GDM1 (cell line): ENCODE results near the gene ANKRD13D.

Experiments used
- DNase-seq: peaks from one replicate; lab custom pipeline; 2025; lab: John Stamatoyannopoulos, UW

The ANKRD13D gene

GRCh38 chr11:67285541-67286498, 3.3 kb upstream of the ANKRD13D start:
- peak; percentile 26 for DNase-seq

GRCh38 chr11:67286621-67287333, 2.3 kb upstream of the ANKRD13D start:
- DNase-seq: no peak

GRCh38 chr11:67287355-67288197, 1.5 kb upstream of the ANKRD13D start:
- DNase-seq: peak; percentile 28

GRCh38 chr11:67288198-67288451, 978 bp upstream of the ANKRD13D start:
- no peak for DNase-seq

- peak; percentile 94 for DNase-seq
Observed at GRCh38 chr11:67288452-67289225, 464 bp upstream of the ANKRD13D start.

GRCh38 chr11:67289651-67290479, 762 bp downstream of the ANKRD13D start:
- no peak for DNase-seq

GRCh38 chr11:67290801-67291200, 1.7 kb downstream of the ANKRD13D start:
- no peak for DNase-seq

GRCh38 chr11:67291481-67292381, 2.6 kb downstream of the ANKRD13D start:
- DNase-seq: no peak

- no peak for DNase-seq
Observed at GRCh38 chr11:67292671-67293070, 3.6 kb downstream of the ANKRD13D start.

- no peak for DNase-seq
Observed at GRCh38 chr11:67293090-67293489, 4.0 kb downstream of the ANKRD13D start.

GRCh38 chr11:67295846-67296245, 6.7 kb downstream of the ANKRD13D start:
- DNase-seq: no peak

GRCh38 chr11:67298786-67299185, 9.7 kb downstream of the ANKRD13D start:
- DNase-seq: no peak

GRCh38 chr11:67299471-67300191, 10.5 kb downstream of the ANKRD13D start:
- no peak for DNase-seq

GRCh38 chr11:67300256-67300755, 11.2 kb downstream of the ANKRD13D start:
- DNase-seq: no peak

- no peak for DNase-seq
Observed at GRCh38 chr11:67300756-67301312, 11.7 kb downstream of the ANKRD13D start.

- no peak for DNase-seq
Observed at GRCh38 chr11:67301313-67301921, 12.3 kb downstream of the ANKRD13D start.

- DNase-seq: no peak
Observed at GRCh38 chr11:67301951-67302516, 12.9 kb downstream of the ANKRD13D start.
